Stimulated activated CD8-positive, alpha-beta memory T cell treated with anti-CD3 and anti-CD28 coated beads, Interleukin-12 subunit alpha, Interleukin-12 subunit beta, amount 100 ng/mL, for 24 hours (primary cell): ENCODE results near the gene CPLX4.
"Not testable (repeated sequence)": the region's sequence is repeated elsewhere in the genome, so short reads cannot be mapped to it uniquely, and the experiment has no call there.

Experiments
- DNase-seq: peaks from one replicate; pipeline ENCODE4 v3.0.0-alpha.2; 2020; ENCODE audit errors: extremely low read depth

CPLX4 gene

DNA sequence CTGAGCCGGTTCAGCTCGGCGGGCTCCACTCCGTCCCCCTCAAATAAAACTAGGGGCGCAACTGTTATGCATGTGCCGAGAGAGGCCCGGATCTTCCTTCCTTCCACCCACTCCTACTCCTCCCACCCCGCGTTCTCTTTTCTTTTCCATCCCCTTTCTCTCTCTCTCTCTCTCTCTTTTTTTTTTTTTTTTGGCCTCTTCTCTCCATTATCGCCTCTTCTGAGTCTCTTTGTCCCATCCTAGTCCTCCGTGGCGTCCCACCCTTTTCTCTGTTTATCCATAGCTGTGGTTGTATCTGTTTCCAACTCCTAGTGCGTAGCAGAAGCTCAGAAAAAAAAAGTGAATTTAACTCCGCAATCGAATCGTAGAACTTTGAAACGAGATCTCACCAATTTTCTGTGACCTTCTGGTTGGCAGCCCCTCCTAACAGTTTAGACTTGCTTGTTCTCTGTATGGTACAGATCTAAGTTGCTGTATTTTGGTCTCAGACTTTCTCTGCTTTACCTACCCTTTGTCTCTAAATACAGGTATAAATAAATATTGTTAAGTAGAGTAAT, 48.8 kb downstream of the CPLX4 start:
- no peak for DNase-seq

GRCh38 chr18:59268721-59269562, 49.5 kb downstream of the CPLX4 start:
- no peak for DNase-seq

GRCh38 chr18:59268127-59268720, 50.2 kb downstream of the CPLX4 start:
- DNase-seq, result no peak

DNA sequence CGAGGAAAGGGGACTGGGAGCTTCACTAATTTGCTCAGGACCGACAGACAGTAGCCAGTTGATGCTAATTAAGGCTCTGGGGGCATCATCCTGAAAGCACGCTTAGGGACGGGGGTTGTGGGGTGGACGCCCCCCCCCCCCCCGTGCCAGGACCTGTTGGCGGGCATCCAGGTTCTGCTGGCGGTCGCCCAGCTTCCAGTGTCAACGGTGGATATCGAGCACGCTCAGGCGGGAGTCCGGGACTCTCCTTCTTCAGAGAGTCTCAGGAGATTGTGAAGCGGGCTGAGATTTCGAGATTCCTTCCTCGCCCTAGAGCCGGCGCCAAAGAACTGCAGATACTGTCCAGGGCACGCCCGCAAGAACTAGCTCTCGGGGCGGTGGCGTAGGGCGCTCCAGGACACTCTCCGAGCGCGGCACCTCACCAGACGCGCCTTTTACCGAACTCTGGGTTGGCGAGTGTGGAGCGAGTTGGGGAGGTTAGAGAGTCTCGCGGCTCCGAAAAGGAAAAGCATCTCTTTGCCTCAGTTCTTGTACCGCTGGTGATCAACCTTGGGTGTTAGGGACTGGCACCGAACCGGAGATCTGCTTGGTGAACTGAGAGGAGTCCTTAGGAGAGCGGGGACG, 50.8 kb downstream of the CPLX4 start:
- DNase-seq, result no peak

DNA sequence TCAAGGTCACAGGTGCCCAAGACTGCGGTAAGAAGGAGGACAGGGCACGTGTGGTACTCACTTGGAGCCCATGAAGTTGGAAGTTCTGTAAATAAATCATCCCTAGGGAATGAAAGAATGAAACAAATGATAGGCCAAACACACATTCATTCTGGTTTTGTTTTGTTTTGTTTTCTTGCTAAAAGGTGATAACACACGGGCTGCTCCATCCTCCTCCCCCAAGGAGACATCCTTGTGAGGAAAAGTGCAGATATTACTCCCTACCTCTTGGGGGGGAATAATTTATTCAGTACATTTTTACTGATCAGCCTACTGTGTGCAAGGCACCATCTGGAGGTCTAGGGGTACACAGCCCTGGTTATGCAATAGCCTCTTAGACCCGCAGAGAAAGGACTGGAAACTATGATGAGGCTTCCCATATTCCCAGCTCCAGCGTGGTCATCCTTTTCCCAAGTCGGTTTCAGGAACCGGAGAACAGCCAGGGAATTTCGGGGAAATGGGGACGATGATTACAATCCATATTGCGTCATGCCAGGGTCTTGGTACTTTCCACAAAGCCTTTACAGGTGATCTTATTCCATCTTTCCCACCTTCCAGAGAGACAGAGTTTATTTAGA, 51.5 kb downstream of the CPLX4 start:
- DNase-seq, result no peak

GRCh38 chr18:59266459-59266858, 52.0 kb downstream of the CPLX4 start:
- no peak for DNase-seq

- no peak for DNase-seq
Observed at GRCh38 chr18:59265974-59266369, 52.5 kb downstream of the CPLX4 start.

- no peak for DNase-seq
Observed at GRCh38 chr18:59265246-59265973, 53.0 kb downstream of the CPLX4 start.

GRCh38 chr18:59264651-59265245, 53.7 kb downstream of the CPLX4 start:
- DNase-seq, result no peak

DNA sequence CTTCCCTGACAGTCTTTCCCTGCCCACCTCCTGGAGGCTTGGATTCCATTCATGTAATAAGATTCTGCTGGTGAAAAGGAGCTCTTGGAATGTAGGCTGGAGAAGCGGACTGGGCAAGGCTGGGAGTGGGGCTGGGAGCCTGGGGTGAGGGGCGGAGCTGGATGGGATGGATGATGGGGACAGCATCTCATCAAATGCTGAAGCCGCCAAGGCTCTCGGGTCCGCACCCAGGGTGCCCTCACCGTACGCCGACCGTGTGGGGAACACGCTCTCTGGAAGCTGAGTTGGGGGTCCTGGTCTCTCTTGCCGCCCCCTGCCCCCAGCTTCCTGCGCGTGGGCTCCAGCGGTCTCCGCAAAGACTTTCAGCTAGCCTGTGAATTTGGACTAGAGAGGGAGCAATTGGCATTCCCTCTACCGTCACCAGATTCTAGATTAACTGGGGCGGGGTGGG, 54.3 kb downstream of the CPLX4 start:
- no peak for DNase-seq

DNA sequence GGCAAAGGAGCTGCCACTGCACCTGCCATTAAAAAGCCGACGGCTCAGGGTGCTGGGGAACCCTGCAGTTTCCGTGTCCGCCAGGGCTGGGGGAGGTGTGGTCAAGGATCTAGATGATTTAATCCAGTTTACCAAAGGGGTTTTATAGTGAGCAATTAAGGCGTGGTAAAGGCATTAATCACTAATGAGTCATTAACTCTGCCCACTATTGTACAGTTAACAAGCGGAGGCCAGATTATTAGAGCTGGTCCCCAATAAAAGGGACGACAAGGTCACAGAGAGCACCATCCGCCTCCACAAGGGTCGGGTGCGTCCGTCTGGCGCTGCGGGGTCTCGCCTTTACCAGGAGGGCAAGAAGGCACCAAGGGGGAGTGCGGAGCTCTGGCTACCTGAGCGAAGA, 54.8 kb downstream of the CPLX4 start:
- DNase-seq, result no peak

GRCh38 chr18:59262243-59262642, 56.2 kb downstream of the CPLX4 start:
- DNase-seq, result not testable (repeated sequence)

DNA sequence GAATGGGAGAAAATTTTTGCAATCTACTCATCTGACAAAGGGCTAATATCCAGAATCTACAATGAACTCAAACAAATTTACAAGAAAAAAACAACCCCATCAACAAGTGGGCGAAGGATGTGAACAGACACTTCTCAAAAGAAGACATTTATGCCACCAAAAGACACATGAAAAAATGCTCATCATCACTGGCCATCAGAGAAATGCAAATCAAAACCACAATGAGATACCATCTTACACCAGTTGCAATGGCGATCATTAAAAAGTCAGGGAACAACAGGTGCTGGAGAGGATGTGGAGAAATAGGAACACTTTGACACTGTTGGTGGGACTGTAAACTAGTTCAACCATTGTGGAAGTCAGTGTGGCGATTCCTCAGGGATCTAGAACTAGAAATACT, 56.6 kb downstream of the CPLX4 start:
- not testable (repeated sequence) for DNase-seq

DNA sequence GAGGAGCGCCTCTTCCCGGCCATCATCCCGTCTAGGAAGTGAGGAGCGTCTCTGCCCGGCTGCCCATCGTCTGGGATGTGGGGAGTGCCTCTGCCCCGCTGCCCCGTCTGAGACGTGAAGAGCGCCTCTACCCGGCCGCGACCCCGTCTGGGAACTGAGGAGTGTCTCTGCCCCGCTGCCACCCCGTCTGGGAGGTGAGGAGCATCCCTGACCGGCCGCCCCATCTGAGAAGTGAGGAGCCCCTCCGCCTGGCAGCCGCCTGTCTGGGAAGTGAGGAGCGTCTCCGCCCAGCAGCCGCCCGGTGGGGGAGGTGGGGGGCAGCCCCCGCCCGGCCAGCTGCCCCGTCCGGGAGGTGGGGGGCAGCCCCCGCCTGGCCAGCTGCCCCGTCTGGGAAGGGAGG, 63.0 kb downstream of the CPLX4 start:
- not testable (repeated sequence) for DNase-seq

GRCh38 chr18:59249199-59249774, 69.2 kb downstream of the CPLX4 start:
- no peak for DNase-seq

- no peak for DNase-seq
Observed at GRCh38 chr18:59246796-59247195, 71.7 kb downstream of the CPLX4 start.
